Ascending aorta (tissue), 2 donors: ENCODE measurements around the gene CLDN22. TPM values are rescaled to one million over a fixed set of nuclear protein-coding genes. Genes with fewer than 3 reads are reported as not detected.
A peak's percentile ranks its signal among the peaks of the same experiment; 100 is the strongest.

Experiments
- DNase-seq, 2 donors: peaks; one replicate each; pipeline ENCODE4 v3.0.0-alpha.2; 2019; ENCODE audit warnings: low spot score in 2 of 2
- H3K27ac ChIP-seq, 2 donors: fragments of 200-600 bp; sonication (generic); one replicate each; pipeline ENCODE4 v1.5.1; 2016 to 2017; ENCODE audit warnings: mild to moderate bottlenecking in 1 of 2
- H3K27me3 ChIP-seq: fragments of 200-600 bp; sonication (generic); one replicate; pipeline ENCODE4 v1.5.1; 2017
- H3K36me3 ChIP-seq, 2 donors: fragments of 200-600 bp; sonication (generic); one replicate each; pipeline ENCODE4 v1.5.1; 2016
- H3K4me1 ChIP-seq, 2 donors: fragments of 200-600 bp; sonication (generic); one replicate each; pipeline ENCODE4 v1.5.1; 2016 to 2017; ENCODE audit warnings: mild to moderate bottlenecking in 1 of 2
- H3K4me3 ChIP-seq, 2 donors: fragments of 200-600 bp; sonication (generic); one replicate each; pipeline ENCODE4 v1.5.1; 2016 to 2017; ENCODE audit warnings: mild to moderate bottlenecking in 1 of 2
- H3K9me3 ChIP-seq, 2 donors: fragments of 200-600 bp; sonication (generic); one replicate each; pipeline ENCODE4 v1.5.1; 2016
- CTCF ChIP-seq, 3 experiments: fragments of 200-600 bp in 2 of 3; fragments of 450-650 bp in 1 of 3; sonication (generic) in 2 of 3; IDR thresholded peaks; one replicate each; pipeline ENCODE4 v1.5.1; 2016 to 2019; ENCODE audit warnings: antibody characterized with exemption in 3 of 3, mild to moderate bottlenecking in 1 of 3, moderate library complexity in 1 of 3
- intact Hi-C: fragments of 100-400 bp; cut with DNase I; formaldehyde crosslinking; loops from one replicate; pipeline ENCODE4 v1.15.1; 2023
- total RNA-seq: library from RNA; depleted of rRNA; stranded (reverse); fragments of >200 nt; gene quantifications from one replicate; pipeline ENCODE4 v1.1.0, GENCODE V29; 2016

CLDN22 gene
- total RNA-seq, 1 donor from 2014 or later, result not detected

GRCh38 chr4:183345261-183345660 lies 25.2 kb upstream of the CLDN22 start:
- Histone ChIP-seq H3K4me3 (no peak overlapping the region), H3K9me3 (no peaks in the 10 kb centered on the region), H3K36me3 (no peaks in the 10 kb centered on the region), H3K27ac (no peak overlapping the region), H3K4me1 (no peaks in the 10 kb centered on the region), H3K27me3 (no peaks in the 10 kb centered on the region)
- no peak for TF ChIP-seq CTCF (IDR thresholded peaks at IDR 0.05)
- intact Hi-C loops, result no loop called here
- no peak for DNase-seq

GRCh38 chr4:183344523-183345255 lies 24.6 kb upstream of the CLDN22 start:
- H3K9me3 ChIP-seq, result no peaks in the 10 kb centered on the region

GRCh38 chr4:183343730-183344129 lies 23.7 kb upstream of the CLDN22 start:
- DNase-seq, result no peak
- TF ChIP-seq CTCF (IDR thresholded peaks at IDR 0.05), result no peak
- H3K36me3 ChIP-seq, result no peaks in the 10 kb centered on the region
- no peak overlapping the region for H3K27ac ChIP-seq
- H3K4me3 ChIP-seq, result no peak overlapping the region
- H3K9me3 ChIP-seq, result no peaks in the 10 kb centered on the region
- H3K4me1 ChIP-seq, result no peaks in the 10 kb centered on the region
- intact Hi-C loops, result no loop called here
- H3K27me3 ChIP-seq, result no peaks in the 10 kb centered on the region

More at GRCh38 chr4:183344523-183345255, 24.6 kb upstream of the CLDN22 start:
- no peak overlapping the region for H3K4me3 ChIP-seq
- no peaks in the 10 kb centered on the region for H3K27me3 ChIP-seq
- no peak overlapping the region for H3K27ac ChIP-seq
- no peak for TF ChIP-seq CTCF (IDR thresholded peaks at IDR 0.05)
- no peaks in the 10 kb centered on the region for H3K4me1 ChIP-seq
- intact Hi-C loops, result no loop called here
- no peak for DNase-seq
- H3K36me3 ChIP-seq, result no peaks in the 10 kb centered on the region

GRCh38 chr4:183342541-183343533 lies 22.8 kb upstream of the CLDN22 start:
- H3K27me3 ChIP-seq, result no peaks in the 10 kb centered on the region
- H3K4me1 ChIP-seq, result no peaks in the 10 kb centered on the region
- H3K27ac ChIP-seq, result no peak overlapping the region
- no peak overlapping the region for H3K4me3 ChIP-seq
- intact Hi-C loops, result no loop called here
- H3K36me3 ChIP-seq, result no peaks in the 10 kb centered on the region
- H3K9me3 ChIP-seq, result no peaks in the 10 kb centered on the region
- no peak for DNase-seq
- no peak for TF ChIP-seq CTCF (IDR thresholded peaks at IDR 0.05)

GRCh38 chr4:183337833-183338232 lies 17.8 kb upstream of the CLDN22 start:
- intact Hi-C loops, result no loop called here
- DNase-seq, result peak in 1 of 2 donors; percentile 54
- H3K9me3 ChIP-seq, result no peaks in the 10 kb centered on the region
- no peak overlapping the region for H3K27ac ChIP-seq
- no peaks in the 10 kb centered on the region for H3K4me1 ChIP-seq
- H3K4me3 ChIP-seq, result no peak overlapping the region
- no peak for TF ChIP-seq CTCF (IDR thresholded peaks at IDR 0.05)
- no peaks in the 10 kb centered on the region for H3K36me3 ChIP-seq
- H3K27me3 ChIP-seq, result no peaks in the 10 kb centered on the region
